GM12878 (cell line): Measurements from ENCODE around the gene RCOR1. TPM values are rescaled to one million over a fixed set of nuclear protein-coding genes. Genes with fewer than 3 reads are reported as not detected.

Source experiments
- CEBPB ChIP-seq, 2 experiments: fragments of 150-350 bp in 1 of 2; IDR thresholded peaks; 2 replicates each; pipeline ENCODE4 v1.6.1; 2012 to 2014; ENCODE audit warnings: low read depth in 2 of 2, low read length in 2 of 2, borderline replicate concordance in 1 of 2, inconsistent platforms in 1 of 2
- FOS ChIP-seq: IDR thresholded peaks from 3 replicates; pipeline ENCODE4 v1.6.1; 2011; ENCODE audit warnings: borderline replicate concordance; ENCODE audit not compliant: insufficient read length; ENCODE audit errors: extremely low read depth
- FOXK2 ChIP-seq: fragments of 450-650 bp; IDR thresholded peaks from 2 replicates; pipeline ENCODE4 v1.6.1; 2017; ENCODE audit warnings: mild to moderate bottlenecking, moderate library complexity
- IKZF1 ChIP-seq: fragments of 450-650 bp; conservative IDR thresholded peaks from 2 replicates; pipeline ENCODE4 v1.6.1; 2017; ENCODE audit warnings: antibody characterized with exemption, mild to moderate bottlenecking
- IKZF2 ChIP-seq, 2 experiments: fragments of 450-650 bp; IDR thresholded peaks; 2 replicates each; pipeline ENCODE4 v1.6.1; 2017; ENCODE audit warnings: mild to moderate bottlenecking in 2 of 2, moderate library complexity in 2 of 2
- IRF4 ChIP-seq: IDR thresholded peaks from 2 replicates; pipeline ENCODE4 v1.6.1; 2011; ENCODE audit warnings: low read depth, low read length
- MEF2B ChIP-seq: fragments of 450-650 bp; IDR thresholded peaks from 2 replicates; pipeline ENCODE4 v1.6.1; 2018; ENCODE audit warnings: mild to moderate bottlenecking, moderate library complexity; ENCODE audit not compliant: partially characterized antibody, poor library complexity, severe bottlenecking
- MTA2 ChIP-seq: fragments of 450-650 bp; IDR thresholded peaks from 2 replicates; pipeline ENCODE4 v1.6.1; 2016; ENCODE audit warnings: low read depth, mild to moderate bottlenecking, moderate library complexity
- PAX8 ChIP-seq: fragments of 450-650 bp; IDR thresholded peaks from 2 replicates; pipeline ENCODE4 v1.6.1; 2017; ENCODE audit warnings: mild to moderate bottlenecking, moderate library complexity
- PML ChIP-seq: IDR thresholded peaks from 2 replicates; pipeline ENCODE4 v1.6.1; 2012; ENCODE audit warnings: low read length, inconsistent platforms
- PRDM15 ChIP-seq: fragments of 450-650 bp; formaldehyde crosslinking; IDR thresholded peaks from 2 replicates; pipeline ENCODE4 v1.4.0; 2020; ENCODE audit warnings: mild to moderate bottlenecking, moderate library complexity
- RAD51 ChIP-seq: fragments of 450-650 bp; IDR thresholded peaks from 2 replicates; pipeline ENCODE4 v1.6.1; 2016; ENCODE audit warnings: moderate library complexity, mild to moderate bottlenecking, inconsistent platforms
- RELA ChIP-seq: fragments of 450-650 bp; IDR thresholded peaks from 2 replicates; pipeline ENCODE4 v1.8.0; 2014; ENCODE audit warnings: borderline replicate concordance; ENCODE audit not compliant: partially characterized antibody
- ZBTB4 ChIP-seq: fragments of 450-650 bp; formaldehyde crosslinking; IDR thresholded peaks from 2 replicates; pipeline ENCODE4 v1.4.0; 2022; ENCODE audit warnings: mild to moderate bottlenecking, moderate library complexity
- ZNF687 ChIP-seq: fragments of 450-650 bp; IDR thresholded peaks from 2 replicates; pipeline ENCODE4 v1.6.1; 2017; ENCODE audit warnings: mild to moderate bottlenecking, moderate library complexity
- polyA plus RNA-seq, 11 experiments: library from polyadenylated mRNA; depleted of rRNA in 4 of 11; unstranded in 6 of 11; stranded (reverse) in 5 of 11; fragments of >200 nt; fragmentation: Nextera tagmentation in 4 of 11; fragmentation: Illumina TruSeq in 1 of 11; extraction: Ambion mirVana in 4 of 11; extraction: Trizol in 1 of 11; gene quantifications; 1 replicate in 1 of 11; 2 replicates in 10 of 11; pipeline versions ENCODE4 v1.2.1 to v1.2.3, GENCODE V29; 2011 to 2016; ENCODE audit warnings: inconsistent platforms in 2 of 11, missing spikeins in 2 of 11, low read depth in 1 of 11
- total RNA-seq, 4 experiments: library from RNA; depleted of rRNA in 3 of 4; stranded (reverse); fragments of >200 nt in 3 of 4; fragmentation: Illumina TruSeq in 1 of 4; extraction: Trizol in 1 of 4; gene quantifications; 2 replicates each; pipeline versions ENCODE4 v1.2.1 to v1.2.3, GENCODE V29; 2013 to 2021
- TF ChIP-seq, protein P1 (sequence below): fragments of 150-350 bp; IDR thresholded peaks from 2 replicates; pipeline ENCODE4 v1.6.1; 2016; ENCODE audit warnings: low read depth, low read length

Gene RCOR1
- total and polyA plus RNA-seq, 10 of the 15 experiments (the other 5 are each of a cell fraction or from before 2014, with no cell fraction given) = 1.6 to 12.2 (median 4.4) TPM

- no peak; a peak in 1 of 4 replicates for TF ChIP-seq CEBPB (IDR thresholded peaks at IDR 0.05; ENCODE audit: borderline replicate concordance in 1 of 2, low read depth in 2 of 2, low read length in 2 of 2)
- no peak for TF ChIP-seq PAX8
- TF ChIP-seq RAD51 = no peak
- peak; percentile 95 for TF ChIP-seq RELA
- peak; percentile 99 for TF ChIP-seq IKZF1
- peak; percentile 80 for TF ChIP-seq MTA2
- TF ChIP-seq FOS = no peak
- TF ChIP-seq PRDM15 = no peak
- TF ChIP-seq IRF4 = peak; percentile 59
- TF ChIP-seq MEF2B = peak; percentile 98
- peak; percentile 95 to 96 for TF ChIP-seq IKZF2 (IDR thresholded peaks at IDR 0.05)
- TF ChIP-seq FOXK2 = no peak
- TF ChIP-seq, protein P1, sequence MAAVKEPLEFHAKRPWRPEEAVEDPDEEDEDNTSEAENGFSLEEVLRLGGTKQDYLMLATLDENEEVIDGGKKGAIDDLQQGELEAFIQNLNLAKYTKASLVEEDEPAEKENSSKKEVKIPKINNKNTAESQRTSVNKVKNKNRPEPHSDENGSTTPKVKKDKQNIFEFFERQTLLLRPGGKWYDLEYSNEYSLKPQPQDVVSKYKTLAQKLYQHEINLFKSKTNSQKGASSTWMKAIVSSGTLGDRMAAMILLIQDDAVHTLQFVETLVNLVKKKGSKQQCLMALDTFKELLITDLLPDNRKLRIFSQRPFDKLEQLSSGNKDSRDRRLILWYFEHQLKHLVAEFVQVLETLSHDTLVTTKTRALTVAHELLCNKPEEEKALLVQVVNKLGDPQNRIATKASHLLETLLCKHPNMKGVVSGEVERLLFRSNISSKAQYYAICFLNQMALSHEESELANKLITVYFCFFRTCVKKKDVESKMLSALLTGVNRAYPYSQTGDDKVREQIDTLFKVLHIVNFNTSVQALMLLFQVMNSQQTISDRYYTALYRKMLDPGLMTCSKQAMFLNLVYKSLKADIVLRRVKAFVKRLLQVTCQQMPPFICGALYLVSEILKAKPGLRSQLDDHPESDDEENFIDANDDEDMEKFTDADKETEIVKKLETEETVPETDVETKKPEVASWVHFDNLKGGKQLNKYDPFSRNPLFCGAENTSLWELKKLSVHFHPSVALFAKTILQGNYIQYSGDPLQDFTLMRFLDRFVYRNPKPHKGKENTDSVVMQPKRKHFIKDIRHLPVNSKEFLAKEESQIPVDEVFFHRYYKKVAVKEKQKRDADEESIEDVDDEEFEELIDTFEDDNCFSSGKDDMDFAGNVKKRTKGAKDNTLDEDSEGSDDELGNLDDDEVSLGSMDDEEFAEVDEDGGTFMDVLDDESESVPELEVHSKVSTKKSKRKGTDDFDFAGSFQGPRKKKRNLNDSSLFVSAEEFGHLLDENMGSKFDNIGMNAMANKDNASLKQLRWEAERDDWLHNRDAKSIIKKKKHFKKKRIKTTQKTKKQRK = no peak
- TF ChIP-seq PML = no peak
- TF ChIP-seq ZNF687 = peak; percentile 93
- TF ChIP-seq ZBTB4 (CRISPR knock-in tag) = no peak
Observed at GRCh38 chr14:102764220-102764671, 171.8 kb downstream of the RCOR1 start (continued).
